Spleen (tissue), 11 donors: ENCODE results near the gene MEA1. TPM values are rescaled to one million over a fixed set of nuclear protein-coding genes. Genes with fewer than 3 reads are reported as not detected.
A peak's percentile ranks its signal among the peaks of the same experiment; 100 is the strongest.

Experiments used
- DNase-seq: peaks from one replicate; pipeline ENCODE4 v3.0.0-alpha.2; 2020
- H3K27ac ChIP-seq, 8 donors: fragments of 200-600 bp; sonication (generic) in 7 of 8; 1 replicate in 4 of 8; 2 replicates in 4 of 8; pipeline versions ENCODE4 v1.5.0 to v1.8.0; 2016 to 2021; ENCODE audit warnings: inconsistent platforms in 4 of 8, mild to moderate bottlenecking in 4 of 8, moderate library complexity in 1 of 8
- H3K27me3 ChIP-seq, 7 donors: fragments of 200-600 bp; sonication (generic) in 6 of 7; replicated peaks in 1 of 7; 1 replicate in 4 of 7; 2 replicates in 3 of 7; pipeline versions ENCODE4 v1.5.0 to v1.8.0; 2016 to 2021; ENCODE audit warnings: inconsistent platforms in 3 of 7, mild to moderate bottlenecking in 1 of 7
- H3K36me3 ChIP-seq, 6 donors: fragments of 200-600 bp; sonication (generic) in 5 of 6; 1 replicate in 4 of 6; 2 replicates in 2 of 6; pipeline versions ENCODE4 v1.5.0 to v1.8.0; 2016 to 2021; ENCODE audit warnings: inconsistent platforms in 2 of 6
- H3K4me1 ChIP-seq, 6 donors: fragments of 200-600 bp; sonication (generic) in 5 of 6; 1 replicate in 3 of 6; 2 replicates in 3 of 6; pipeline versions ENCODE4 v1.5.0 to v1.8.0; 2016 to 2021; ENCODE audit warnings: inconsistent platforms in 3 of 6
- H3K4me3 ChIP-seq, 8 donors: fragments of 200-600 bp; sonication (generic) in 7 of 8; 1 replicate in 4 of 8; 2 replicates in 4 of 8; pipeline versions ENCODE4 v1.5.0 to v1.8.0; 2016 to 2021; ENCODE audit warnings: inconsistent platforms in 4 of 8, mild to moderate bottlenecking in 4 of 8, moderate library complexity in 2 of 8
- H3K9me3 ChIP-seq, 8 donors: fragments of 200-600 bp; sonication (generic) in 7 of 8; 1 replicate in 4 of 8; 2 replicates in 4 of 8; pipeline versions ENCODE4 v1.5.0 to v1.8.0; 2016 to 2021; ENCODE audit warnings: inconsistent platforms in 4 of 8
- CTCF ChIP-seq, 11 experiments: fragments of 200-600 bp in 7 of 11; fragments of 450-650 bp in 4 of 11; sonication (generic) in 4 of 11; IDR thresholded peaks in 8 of 11; conservative IDR thresholded peaks in 3 of 11; 1 replicate in 7 of 11; 2 replicates in 4 of 11; pipeline versions ENCODE4 v1.4.0 to v1.8.0; 2016 to 2021; ENCODE audit warnings: antibody characterized with exemption in 11 of 11, inconsistent platforms in 4 of 11, mild to moderate bottlenecking in 1 of 11
- POLR2A ChIP-seq, 3 donors: fragments of 450-650 bp; IDR thresholded peaks; one replicate each; pipeline ENCODE4 v1.5.1; 2017; ENCODE audit warnings: antibody characterized with exemption in 3 of 3, mild to moderate bottlenecking in 1 of 3
- POLR2AphosphoS5 ChIP-seq, 3 donors: sonication (generic); formaldehyde crosslinking; IDR thresholded peaks; one replicate each; pipeline ENCODE4 v1.5.1; 2017; ENCODE audit warnings: antibody characterized with exemption in 3 of 3
- WGBS, 5 donors: extraction: QIAGEN DNeasy Blood & Tissue Kit in 3 of 5; methylation state at CpG; one replicate each; pipeline versions ENCODE4 v1.1.5 to v1.1.7; 2013 to 2018; 5-methylcytosine and 5-hydroxymethylcytosine counted together
- intact Hi-C: fragments of 100-400 bp; cut with DNase I; formaldehyde crosslinking; loops from one replicate; pipeline ENCODE4 v1.15.0; 2023; ENCODE audit warnings: low total_unique reads
- polyA plus RNA-seq, 3 donors: library from polyadenylated mRNA; stranded (reverse); fragments of 200-250 nt; gene quantifications; one replicate each; pipeline ENCODE4 v1.2.1, GENCODE V29; 2013
- total RNA-seq, 7 donors: library from RNA; depleted of rRNA in 3 of 7; stranded (reverse); fragments of >200 nt in 3 of 7; fragmentation: NEBNext Ultra II Directional in 4 of 7; extraction: Animal tissue kit (Norgen Biotek cat#: 25700) in 4 of 7; gene quantifications; one replicate each; pipeline versions ENCODE4 v1.1.0 to v1.2.1, GENCODE V29; 2016 to 2021
- donor health status: healthy with polysubstance abuse.
- donor health status: DM: no; HTN: no; CAD: no; lungs with moderate emphysema.
- donor health status: DM: no; HTN: no; CAD: no.
- donor health status: Bipolar disorder and iron deficiency.
- donor health status: healthy.
- donor health status: DM: no; HTN: no; CAD: no.
- donor health status: DM: yes; HTN: yes; CAD: no.

The MEA1 gene
- total and polyA plus RNA-seq, 10 donors = 33.3 to 89.4 (median 43.4) TPM

GRCh38 chr6:43026365-43026764, 12.6 kb upstream of the MEA1 start:
- 90 to 97% (median 95%) methylated on average over 5 of the region's 5 CpGs for WGBS, 5 donors
- Histone ChIP-seq H3K27ac (no peak overlapping the region), H3K36me3 (peaks cover 0 to 85% (median 65%) of the 10 kb centered on the region in 6 donors), H3K4me1 (peaks cover 9 to 32% (median 22%) of the 10 kb centered on the region in 6 donors), H3K9me3 (no peaks in the 10 kb centered on the region), H3K4me3 (no peak overlapping the region), H3K27me3 (no peaks in the 10 kb centered on the region)
- DNase-seq = no peak
- no peak for TF ChIP-seq CTCF (IDR thresholded peaks at IDR 0.05 in 8 of 11, conservative IDR thresholded peaks at IDR 0.05 in 3 of 11)
- no peak for TF ChIP-seq POLR2A (IDR thresholded peaks at IDR 0.05)
- no peak for TF ChIP-seq POLR2AphosphoS5 (IDR thresholded peaks at IDR 0.05)
- intact Hi-C loops = no loop called here

GRCh38 chr6:43024436-43024835, 10.7 kb upstream of the MEA1 start:
- Histone ChIP-seq H3K4me3 (no peak overlapping the region), H3K27me3 (no peaks in the 10 kb centered on the region), H3K27ac (no peak overlapping the region), H3K36me3 (peaks cover 0 to 80% (median 51%) of the 10 kb centered on the region in 6 donors), H3K9me3 (no peaks in the 10 kb centered on the region), H3K4me1 (peaks cover 15 to 44% (median 31%) of the 10 kb centered on the region in 6 donors)
- no peak for TF ChIP-seq POLR2A (IDR thresholded peaks at IDR 0.05)
- TF ChIP-seq POLR2AphosphoS5 (IDR thresholded peaks at IDR 0.05) = no peak
- TF ChIP-seq CTCF (IDR thresholded peaks at IDR 0.05 in 8 of 11, conservative IDR thresholded peaks at IDR 0.05 in 3 of 11) = no peak
- no peak for DNase-seq
- intact Hi-C loops = no loop called here
- 81 to 97% (median 88%) methylated on average over 2 of the region's 2 CpGs for WGBS, 5 donors

GRCh38 chr6:43021270-43022047, 7.7 kb upstream of the MEA1 start, which contains the start of gene RRP36:
Gene RRP36 (plus strand): TSS chr6:43021623. CDS start chr6:43021655, 32 bp downstream.
- Histone ChIP-seq H3K4me1 (peaks cover 23 to 63% (median 44%) of the 10 kb centered on the region in 6 donors), H3K27me3 (no peaks in the 10 kb centered on the region), H3K9me3 (no peaks in the 10 kb centered on the region), H3K27ac (peak within 1 kb of the TSS; percentile 81 to 95 (median 90)), H3K4me3 (peak within 1 kb of the TSS; percentile 72 to 99 (median 98)), H3K36me3 (peaks cover 0 to 79% (median 47%) of the 10 kb centered on the region in 6 donors)
- TF ChIP-seq POLR2AphosphoS5 (IDR thresholded peaks at IDR 0.05) (peak; percentile 86 to 90 (median 88)), CTCF (IDR thresholded peaks at IDR 0.05 in 8 of 11, conservative IDR thresholded peaks at IDR 0.05 in 3 of 11) (no peak), POLR2A (IDR thresholded peaks at IDR 0.05) (no peak)
- WGBS, 5 donors = 1 to 2% (median 1%) methylated on average over 12 to 56 of the region's 56 CpGs
- DNase-seq = peak; percentile 96
- intact Hi-C loops = no loop called here

- no peaks in the 10 kb centered on the region for H3K27me3 ChIP-seq
- H3K27ac ChIP-seq = peak overlapping the region; percentile 81 to 95 (median 90)
- 49 to 74% (median 70%) methylated on average over 3 to 5 of the region's 5 CpGs for WGBS, 5 donors
- DNase-seq = no peak
- peaks cover 29 to 69% (median 50%) of the 10 kb centered on the region in 6 donors for H3K4me1 ChIP-seq
- intact Hi-C loops = no loop called here
- peaks cover 0 to 79% (median 41%) of the 10 kb centered on the region in 6 donors for H3K36me3 ChIP-seq
- H3K4me3 ChIP-seq = peak overlapping the region; percentile 72 to 99 (median 98)
- H3K9me3 ChIP-seq = no peaks in the 10 kb centered on the region
- TF ChIP-seq CTCF (IDR thresholded peaks at IDR 0.05 in 8 of 11, conservative IDR thresholded peaks at IDR 0.05 in 3 of 11) (no peak), POLR2A (IDR thresholded peaks at IDR 0.05) (no peak), POLR2AphosphoS5 (IDR thresholded peaks at IDR 0.05) (no peak)
Measured at GRCh38 chr6:43020847-43021246, 7.1 kb upstream of the MEA1 start.
